ENCODE results near the gene LZIC.
"Not testable (repeated sequence)": the region's sequence is repeated elsewhere in the genome, so short reads cannot be mapped to it uniquely, and the experiment has no call there.

LZIC gene

GRCh38 chr1:9942939-9943788, at the start of gene LZIC, which contains the start of gene NMNAT1:
Gene LZIC, minus strand, starts transcription at chr1:9943391. Its CDS starts 6,772 bp downstream, at chr1:9936619.
Gene NMNAT1, plus strand, starts transcription at chr1:9943475. Its CDS starts 28,599 bp downstream, at chr1:9972074.
- peak; percentile 89 to 91 (median 91) for DNase-seq

- no peak for DNase-seq
These were observed 49.7 kb upstream of the LZIC start for GRCh38 chr1:9992910-9993309.

- DNase-seq: no peak
These were observed 47.8 kb upstream of the LZIC start for GRCh38 chr1:9990944-9991343.

GRCh38 chr1:9989773-9990172, 46.6 kb upstream of the LZIC start:
- no peak for DNase-seq

- peak in 1 of 3 experiments; percentile 6 for DNase-seq
These were observed 41.8 kb upstream of the LZIC start for GRCh38 chr1:9985001-9985400.

- DNase-seq: no peak
These were observed 41.1 kb upstream of the LZIC start for GRCh38 chr1:9984253-9984652.

GRCh38 chr1:9960706-9961562, 17.7 kb upstream of the LZIC start:
- DNase-seq: peak; percentile 2 to 92 (median 54)

- DNase-seq: no peak
These were observed 16.8 kb upstream of the LZIC start for GRCh38 chr1:9960011-9960410.

- no peak for DNase-seq
These were observed 14.5 kb upstream of the LZIC start for GRCh38 chr1:9957726-9958125.

GRCh38 chr1:9946315-9946714, 3.1 kb upstream of the LZIC start:
- DNase-seq: no peak

GRCh38 chr1:9942399-9942938, 722 bp downstream of the LZIC start:
- peak; percentile 30 to 74 (median 53) for DNase-seq

GRCh38 chr1:9929431-9930385, 13.5 kb downstream of the LZIC start:
- peak in 2 of 3 experiments; percentile 26 to 63 for DNase-seq

- DNase-seq: no peak
These were observed 15.9 kb downstream of the LZIC start for GRCh38 chr1:9927259-9927658.

- peak; percentile 53 to 84 (median 56) for DNase-seq
These were observed 20.8 kb downstream of the LZIC start for GRCh38 chr1:9922342-9922741.

GRCh38 chr1:9920606-9921005, 22.6 kb downstream of the LZIC start:
- no peak for DNase-seq

GRCh38 chr1:9917901-9918300, 25.3 kb downstream of the LZIC start:
- no peak for DNase-seq

GRCh38 chr1:9917495-9917894, 25.7 kb downstream of the LZIC start:
- not testable (repeated sequence) for DNase-seq

GRCh38 chr1:9916452-9916851, 26.7 kb downstream of the LZIC start:
- peak in 1 of 3 experiments; percentile 7 for DNase-seq

- DNase-seq: peak in 1 of 3 experiments; percentile 3
These were observed 28.6 kb downstream of the LZIC start for GRCh38 chr1:9914610-9914937.

- DNase-seq: no peak
These were observed 30.8 kb downstream of the LZIC start for GRCh38 chr1:9912264-9912936.

GRCh38 chr1:9910423-9911178, 32.6 kb downstream of the LZIC start:
- DNase-seq: peak; percentile 98 to 99 (median 98)
